Measurements from ENCODE around the gene AKAP5. TPM values are rescaled to one million over a fixed set of nuclear protein-coding genes. Genes with fewer than 3 reads are reported as not detected.

AKAP5 gene
- total and polyA plus RNA-seq, 2 of the 8 experiments (the other 6 are each of a cell fraction or from before 2014, with no cell fraction given): 0.50 to 3.8 TPM

DNA sequence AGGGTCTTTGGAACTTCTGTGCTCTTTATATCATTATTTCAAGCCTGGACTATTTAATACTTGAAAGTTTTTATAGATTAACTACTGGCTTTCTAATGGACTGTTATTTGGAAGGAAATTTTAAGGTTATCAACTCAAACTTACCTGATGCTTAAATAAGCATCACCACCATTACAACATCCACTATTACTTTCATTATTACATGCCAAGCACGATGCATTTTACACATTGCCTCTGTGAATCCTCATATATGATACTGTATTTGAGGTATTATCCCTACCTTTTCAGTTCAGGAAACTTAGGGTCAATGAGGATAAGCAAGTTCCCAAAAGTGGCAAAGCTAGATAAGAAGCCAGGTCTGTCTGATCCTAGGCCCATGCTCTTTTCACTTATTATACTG, 51.7 kb downstream of the AKAP5 start:
- Histone ChIP-seq H2BK120ac (replicated peaks; ENCODE audit: low read depth, low read length) (no peak overlapping the region), H2BK15ac (ENCODE audit: low read length) (no peak overlapping the region), H3K9me3 (ENCODE audit: insufficient read depth in 2 of 2, low read depth in 1 of 2, low read length in 1 of 2) (no peaks in the 10 kb centered on the region; a peak in 1 of 4 replicates), H4K91ac (replicated peaks; ENCODE audit: insufficient read length, low read length) (no peak overlapping the region), H3K56ac (replicated peaks; ENCODE audit: insufficient read length, low read depth, low read length) (no peak overlapping the region), H3K23ac (ENCODE audit: insufficient read length) (no peak overlapping the region), H2AK5ac (ENCODE audit: low read depth, low read length) (no peak overlapping the region), H2BK5ac (ENCODE audit: low read depth, low read length) (no peak overlapping the region), H2BK20ac (ENCODE audit: low read length) (no peak overlapping the region), H3K36me3 (ENCODE audit: control insufficient read depth in 2 of 4, insufficient read depth in 4 of 4, low read length in 3 of 4) (peaks cover 0 to 7% (median 3%) of the 10 kb centered on the region in 4 experiments; a peak in 3 of 8 replicates), H3K4ac (replicated peaks; ENCODE audit: insufficient read length, low read depth, low read length) (no peak overlapping the region), H4K5ac (ENCODE audit: insufficient read length, low read depth, low read length) (no peak overlapping the region), H3K4me2 (ENCODE audit: insufficient read depth in 1 of 2, low read depth in 2 of 2, low read length in 2 of 2) (no peak overlapping the region), H3K79me2 (ENCODE audit: control insufficient read depth in 1 of 2, insufficient read depth in 2 of 2, low read length in 2 of 2) (peaks cover 3 to 77% of the 10 kb centered on the region in 2 experiments), H2AFZ (ENCODE audit: low read length) (no peak overlapping the region), H4K8ac (ENCODE audit: extremely low read depth, insufficient read depth, low read length) (no peak overlapping the region), H3K23me2 (ENCODE audit: low read depth, low read length) (no peaks in the 10 kb centered on the region), H4K20me1 (replicated peaks in 1 of 2; ENCODE audit: control insufficient read depth in 1 of 2, insufficient read depth in 2 of 2, low read length in 2 of 2) (peaks cover 2 to 3% of the 10 kb centered on the region in 2 experiments), H3K4me3 (ENCODE audit: extremely low read depth in 1 of 4, insufficient read depth in 2 of 4, low read depth in 3 of 4, low read length in 4 of 4) (no peak overlapping the region), H3K14ac (ENCODE audit: insufficient read length) (no peak overlapping the region), H3K79me1 (ENCODE audit: low read depth, low read length) (peaks cover 3% of the 10 kb centered on the region), H3K18ac (ENCODE audit: extremely low read depth, low read length) (no peak overlapping the region), H2BK12ac (ENCODE audit: low read depth, low read length) (no peak overlapping the region), H3K27ac (ENCODE audit: low read depth, low read length) (no peak overlapping the region), H3K4me1 (replicated peaks in 1 of 4; ENCODE audit: control insufficient read depth in 3 of 4, insufficient read depth in 4 of 4, low read length in 3 of 4) (no peaks in the 10 kb centered on the region), H3K9ac (replicated peaks in 1 of 4; ENCODE audit: extremely low read depth in 1 of 4, low read depth in 3 of 4, low read length in 3 of 4) (no peak overlapping the region), H3K27me3 (replicated peaks in 1 of 4; ENCODE audit: control insufficient read depth in 3 of 4, extremely low read depth in 1 of 4, insufficient read depth in 3 of 4, low read length in 3 of 4) (no peaks in the 10 kb centered on the region)
- FAIRE-seq (no peak), DNase-seq (ENCODE audit: low read depth in 1 of 2, low spot score in 2 of 2) (no peak)
- TF ChIP-seq EP300 (IDR thresholded peaks at IDR 0.05; ENCODE audit: borderline replicate concordance in 1 of 2, low read depth in 2 of 2, low read length in 2 of 2): no peak
- TF ChIP-seq SP2 (IDR thresholded peaks at IDR 0.05; ENCODE audit: low read length): no peak
- TF ChIP-seq CEBPB (IDR thresholded peaks at IDR 0.05; ENCODE audit: low read depth, low read length): no peak
- no peak for TF ChIP-seq TCF12 (IDR thresholded peaks at IDR 0.05; ENCODE audit: low read depth, low read length)
- no peak for TF ChIP-seq CTBP2 (IDR thresholded peaks at IDR 0.05; ENCODE audit: borderline replicate concordance, insufficient read depth, insufficient read length, low read length)
- no peak for TF ChIP-seq SAP30 (IDR thresholded peaks at IDR 0.05; ENCODE audit: insufficient read depth, insufficient replicate concordance, low read length)
- no peak for TF ChIP-seq SRF (IDR thresholded peaks at IDR 0.05; ENCODE audit: low read depth, low read length)
- TF ChIP-seq CHD2 (IDR thresholded peaks at IDR 0.05; ENCODE audit: low read length): no peak
- TF ChIP-seq NRF1 (IDR thresholded peaks at IDR 0.05; ENCODE audit: low read depth, low read length): no peak
- no peak for TF ChIP-seq SUZ12 (IDR thresholded peaks at IDR 0.05; ENCODE audit: low read length)
- TF ChIP-seq SP1 (IDR thresholded peaks at IDR 0.05; ENCODE audit: low read depth, low read length): no peak
- TF ChIP-seq RXRA (IDR thresholded peaks at IDR 0.05; ENCODE audit: insufficient read depth, low read depth, low read length): no peak
- TF ChIP-seq POU5F1 (IDR thresholded peaks at IDR 0.05; ENCODE audit: low read depth, low read length): no peak
- no peak for TF ChIP-seq CREB1 (IDR thresholded peaks at IDR 0.05)
- TF ChIP-seq HDAC2 (IDR thresholded peaks at IDR 0.05; ENCODE audit: borderline replicate concordance in 1 of 2, low read depth in 2 of 2, low read length in 2 of 2): no peak
- POLR2A ChIA-PET (ENCODE audit: partially characterized antibody): interaction anchor here (1.4 to 3.1 kb wide), 3 partner anchors 9 to 23 kb away, joined by 4 to 19 read pairs (median 9); partner anchors contain the start of genes HSPA2, ZBTB1 and ZBTB25
- CTCF ChIA-PET (ENCODE audit: partially characterized antibody): interaction anchor here (0.6 to 1.4 kb wide), 3 partner anchors 12 to 244 kb away, joined by 3 read pairs; no protein-coding TSS in a partner anchor
- 100% methylated on average over 1 of the region's 1 CpG; no CpG with 5 or more reads in 1 of the 2 experiments for WGBS, 2 experiments (ENCODE audit: extremely low coverage in 1 of 2, insufficient coverage in 1 of 2, insufficient read length in 1 of 2, insufficient replicate concordance in 2 of 2, low coverage in 1 of 2, low lambda C conversion rate in 2 of 2, missing lambda C conversion rate in 1 of 2)
